Pancreas (tissue), 10 donors: Measurements from ENCODE around the gene ETV5. TPM values are rescaled to one million over a fixed set of nuclear protein-coding genes. Genes with fewer than 3 reads are reported as not detected.

Source experiments
- ATAC-seq, 4 donors: fragments of 200-7000 bp; cut with Tn5 transposase; one replicate each; pipeline versions ENCODE4 v1.8.0 to v1.9.1; 2020; ENCODE audit warnings: mild to moderate bottlenecking in 4 of 4, moderate library complexity in 4 of 4
- DNase-seq, 6 donors: peaks; one replicate each; pipeline ENCODE4 v3.0.0-alpha.2; 2020
- FAIRE-seq: peaks from 2 replicates; lab custom pipeline; 2012; peaks lifted over from hg19 to GRCh38; lab: Jason Lieb, UNC
- H3K27ac ChIP-seq, 4 donors: fragments of 200-600 bp; sonication (generic); 1 replicate in 3 of 4; 2 replicates in 1 of 4; pipeline versions ENCODE4 v1.5.0 to v1.8.0; 2020
- H3K27me3 ChIP-seq, 4 donors: fragments of 200-600 bp; one replicate each; pipeline ENCODE4 v1.8.0; 2021
- H3K36me3 ChIP-seq, 3 donors: fragments of 200-600 bp; sonication (generic) in 1 of 3; one replicate each; pipeline versions ENCODE4 v1.5.0 to v1.8.0; 2020 to 2021
- H3K4me1 ChIP-seq, 3 donors: fragments of 200-600 bp; one replicate each; pipeline ENCODE4 v1.8.0; 2021
- H3K4me3 ChIP-seq, 4 donors: fragments of 200-600 bp; sonication (generic) in 2 of 4; one replicate each; pipeline versions ENCODE4 v1.5.0 to v1.8.0; 2020 to 2021
- H3K9me3 ChIP-seq, 4 donors: fragments of 200-600 bp; one replicate each; pipeline ENCODE4 v1.8.0; 2021
- CTCF ChIP-seq, 4 donors: fragments of 200-600 bp; sonication (generic) in 3 of 4; IDR thresholded peaks; one replicate each; pipeline versions ENCODE4 v1.5.0 to v1.8.0; 2021; ENCODE audit warnings: antibody characterized with exemption in 4 of 4
- WGBS, 2 donors: extraction: QIAGEN DNeasy Blood & Tissue Kit; methylation state at CpG; one replicate each; pipeline ENCODE4 v1.1.7; 2013; 5-methylcytosine and 5-hydroxymethylcytosine counted together
- intact Hi-C, 3 donors: fragments of 100-400 bp; cut with DNase I; formaldehyde crosslinking; loops; one replicate each; pipeline versions ENCODE4 v1.11.1 to v1.14.2; 2022
- polyA plus RNA-seq, 2 donors: library from polyadenylated mRNA; stranded (reverse); fragments of 200-250 nt; gene quantifications; one replicate each; pipeline ENCODE4 v1.2.3, GENCODE V29; 2013
- total RNA-seq, 6 donors: library from RNA; stranded (reverse); fragmentation: NEBNext Ultra II Directional in 4 of 6; extraction: Animal tissue kit (Norgen Biotek cat#: 25700) in 4 of 6; gene quantifications; one replicate each; pipeline versions ENCODE4 v1.2.1 to v1.2.4, GENCODE V29; 2021 to 2023
- donor health status: healthy with polysubstance abuse.
- donor health status: DM: no; HTN: no; CAD: no; lungs with moderate emphysema.
- donor health status: DM: no; HTN: no; CAD: no.
- donor health status: control.
- donor health status: control.
- donor health status: Bipolar disorder and iron deficiency.
- donor health status: DM: yes; HTN: yes; CAD: no.
- donor health status: DM: no; HTN: no; CAD: no.
- donor health status: DM: no; HTN: no; CAD: no.
- donor health status: DM: yes; HTN: yes; CAD: no.

ETV5 gene
- total and polyA plus RNA-seq, 8 donors = 12.2 to 58.5 (median 24.9) TPM

- WGBS, 2 donors = 33 to 38% methylated on average over 6 of the region's 6 CpGs
- Histone ChIP-seq H3K27me3 (no peaks in the 10 kb centered on the region), H3K4me1 (peaks cover 0 to 15% (median 0%) of the 10 kb centered on the region in 3 donors), H3K9me3 (no peaks in the 10 kb centered on the region), H3K27ac (peak overlapping the region; percentile 70 to 84 (median 74)), H3K4me3 (peak overlapping the region in 2 of 4 donors; percentile 28 to 30), H3K36me3 (no peaks in the 10 kb centered on the region)
- FAIRE-seq (no peak), DNase-seq (peak in 3 of 6 donors; percentile 38 to 61 (median 47)), ATAC-seq (peak; percentile 52 to 65 (median 60))
- intact Hi-C loops = no loop called here
- TF ChIP-seq CTCF (IDR thresholded peaks at IDR 0.05) = no peak
These were observed 12.4 kb upstream of the ETV5 start for GRCh38 chr3:186121278-186121677.

GRCh38 chr3:186119499-186119898 lies 10.6 kb upstream of the ETV5 start:
- ATAC-seq (no peak), DNase-seq (no peak), FAIRE-seq (no peak)
- Histone ChIP-seq H3K36me3 (no peaks in the 10 kb centered on the region), H3K4me1 (peaks cover 0 to 11% (median 0%) of the 10 kb centered on the region in 3 donors), H3K27me3 (no peaks in the 10 kb centered on the region), H3K27ac (no peak overlapping the region), H3K9me3 (no peaks in the 10 kb centered on the region), H3K4me3 (no peak overlapping the region)
- 88% methylated on average over 4 of the region's 4 CpGs for WGBS, 2 donors
- intact Hi-C loops = no loop called here
- no peak for TF ChIP-seq CTCF (IDR thresholded peaks at IDR 0.05)

- peak overlapping the region in 2 of 4 donors; percentile 45 to 55 for H3K27ac ChIP-seq
- H3K36me3 ChIP-seq = no peaks in the 10 kb centered on the region
- H3K27me3 ChIP-seq = no peaks in the 10 kb centered on the region
- H3K4me3 ChIP-seq = peak overlapping the region in 1 of 4 donors; percentile 2
- no peaks in the 10 kb centered on the region for H3K9me3 ChIP-seq
- peaks cover 0 to 9% (median 0%) of the 10 kb centered on the region in 3 donors for H3K4me1 ChIP-seq
- intact Hi-C loops = no loop called here
- 43 to 46% methylated on average over 5 of the region's 5 CpGs for WGBS, 2 donors
- FAIRE-seq = no peak
- ATAC-seq = peak; percentile 22 to 51 (median 49)
- TF ChIP-seq CTCF (IDR thresholded peaks at IDR 0.05) = no peak
- DNase-seq = peak in 3 of 6 donors; percentile 37 to 68 (median 41)
These were observed 9.8 kb upstream of the ETV5 start for GRCh38 chr3:186118692-186119091.

- peak in 1 of 4 donors; percentile 10 for ATAC-seq
- Histone ChIP-seq H3K9me3 (no peaks in the 10 kb centered on the region), H3K27me3 (no peaks in the 10 kb centered on the region), H3K36me3 (no peaks in the 10 kb centered on the region), H3K4me3 (no peak overlapping the region), H3K4me1 (peaks cover 0 to 2% (median 0%) of the 10 kb centered on the region in 3 donors), H3K27ac (no peak overlapping the region)
- intact Hi-C loops = no loop called here
- no peak for TF ChIP-seq CTCF (IDR thresholded peaks at IDR 0.05)
- FAIRE-seq = no peak
- DNase-seq = no peak
- 91 to 94% methylated on average over 3 of the region's 3 CpGs for WGBS, 2 donors
These were observed 8.7 kb upstream of the ETV5 start for GRCh38 chr3:186117521-186118134.
